CD14-positive monocyte (primary cell): ENCODE results near the gene KLHL25. TPM values are rescaled to one million over a fixed set of nuclear protein-coding genes. Genes with fewer than 3 reads are reported as not detected.

Experiments used
- DNase-seq, 3 donors: peaks; one replicate each; pipeline ENCODE4 v3.0.0-alpha.2; 2011 to 2022
- H2AFZ ChIP-seq: 2 replicates; pipeline ENCODE4 v1.6.0; 2012; ENCODE audit warnings: mild to moderate bottlenecking, low read depth, low read length, inconsistent platforms; ENCODE audit not compliant: insufficient read depth, poor library complexity, severe bottlenecking
- H3K27ac ChIP-seq, 2 donors: 1 replicate in 1 of 2; 2 replicates in 1 of 2; pipeline ENCODE4 v1.5.1; 2012 to 2013; ENCODE audit warnings: low read length in 2 of 2, control low read depth in 1 of 2, inconsistent platforms in 1 of 2, low read depth in 1 of 2, mild to moderate bottlenecking in 1 of 2
- H3K27me3 ChIP-seq, 2 donors: one replicate each; pipeline versions ENCODE4 v1.6.0 to v1.6.1; 2011 to 2013; ENCODE audit warnings: low read length in 2 of 2; ENCODE audit not compliant: control insufficient read depth in 2 of 2, insufficient read depth in 2 of 2
- H3K36me3 ChIP-seq, 2 donors: replicated peaks in 1 of 2; 1 replicate in 1 of 2; 2 replicates in 1 of 2; pipeline versions ENCODE4 v1.5.1 to v1.6.1; 2012 to 2013; ENCODE audit warnings: low read length in 2 of 2, control low read depth in 1 of 2, inconsistent platforms in 1 of 2, mild to moderate bottlenecking in 1 of 2; ENCODE audit not compliant: insufficient read depth in 2 of 2, control insufficient read depth in 1 of 2
- H3K4me1 ChIP-seq, 2 donors: 1 replicate in 1 of 2; 2 replicates in 1 of 2; pipeline versions ENCODE4 v1.5.1 to v1.6.1; 2012 to 2013; ENCODE audit warnings: low read length in 2 of 2, control low read depth in 1 of 2, inconsistent platforms in 1 of 2, mild to moderate bottlenecking in 1 of 2, moderate library complexity in 1 of 2; ENCODE audit not compliant: insufficient read depth in 2 of 2, control insufficient read depth in 1 of 2
- H3K4me2 ChIP-seq: replicated peaks from 2 replicates; pipeline ENCODE3; 2012; ENCODE audit warnings: low read length, moderate library complexity, mild to moderate bottlenecking; ENCODE audit not compliant: poor library complexity, severe bottlenecking; ENCODE audit errors: extremely low read depth
- H3K4me3 ChIP-seq, 3 experiments: fragments of 200-600 bp in 1 of 3; sonication (generic) in 1 of 3; replicated peaks in 1 of 3; 1 replicate in 2 of 3; 2 replicates in 1 of 3; pipeline ENCODE4 v1.5.1; 2011 to 2013; ENCODE audit warnings: low read length in 3 of 3, mild to moderate bottlenecking in 3 of 3, control low read depth in 2 of 3, low read depth in 2 of 3, inconsistent platforms in 1 of 3, moderate library complexity in 1 of 3
- H3K79me2 ChIP-seq: 2 replicates; pipeline ENCODE4 v1.6.0; 2012; ENCODE audit warnings: mild to moderate bottlenecking, control low read depth, inconsistent platforms, low read length, moderate library complexity; ENCODE audit not compliant: insufficient read depth
- H3K9ac ChIP-seq: 2 replicates; pipeline ENCODE4 v1.6.0; 2017; ENCODE audit warnings: low read length, mild to moderate bottlenecking; ENCODE audit not compliant: insufficient read depth, poor library complexity, severe bottlenecking
- H3K9me3 ChIP-seq, 2 donors: replicated peaks in 1 of 2; 1 replicate in 1 of 2; 2 replicates in 1 of 2; pipeline versions ENCODE4 v1.5.1 to v1.6.1; 2012 to 2013; ENCODE audit warnings: low read length in 2 of 2, control low read depth in 1 of 2; ENCODE audit not compliant: control insufficient read depth in 1 of 2, insufficient read depth in 1 of 2
- H4K20me1 ChIP-seq: 2 replicates; pipeline ENCODE4 v1.6.0; 2012; ENCODE audit warnings: mild to moderate bottlenecking, low read length, control low read depth, moderate library complexity; ENCODE audit not compliant: insufficient read depth
- H3K27ac Mint-ChIP-seq, 7 donors: one replicate each; pipeline ENCODE4 v1.8.0; 2020; ENCODE audit warnings: mild to moderate bottlenecking in 7 of 7, mixed read lengths in 7 of 7, moderate library complexity in 6 of 7, inconsistent platforms in 2 of 7
- H3K27me3 Mint-ChIP-seq, 3 donors: one replicate each; pipeline ENCODE4 v1.8.0; 2021 to 2022; ENCODE audit warnings: low read depth in 3 of 3, mild to moderate bottlenecking in 3 of 3, mixed read lengths in 3 of 3, moderate library complexity in 3 of 3, inconsistent platforms in 1 of 3
- H3K36me3 Mint-ChIP-seq, 2 donors: one replicate each; pipeline ENCODE4 v1.8.0; 2020; ENCODE audit warnings: mixed read lengths in 2 of 2, inconsistent platforms in 1 of 2, mild to moderate bottlenecking in 1 of 2
- H3K4me1 Mint-ChIP-seq: one replicate; pipeline ENCODE4 v1.8.0; 2020; ENCODE audit warnings: mild to moderate bottlenecking, mixed read lengths
- H3K4me3 Mint-ChIP-seq, 2 donors: one replicate each; pipeline ENCODE4 v1.8.0; 2020; ENCODE audit warnings: mild to moderate bottlenecking in 2 of 2, mixed read lengths in 2 of 2, moderate library complexity in 1 of 2
- H3K9me3 Mint-ChIP-seq, 7 donors: one replicate each; pipeline ENCODE4 v1.8.0; 2020 to 2022; ENCODE audit warnings: mixed read lengths in 7 of 7, mild to moderate bottlenecking in 6 of 7, moderate library complexity in 6 of 7, inconsistent platforms in 2 of 7
- CTCF ChIP-seq: fragments of 200-600 bp; IDR thresholded peaks from one replicate; pipeline ENCODE4 v1.8.0; 2022; ENCODE audit warnings: antibody characterized with exemption, mild to moderate bottlenecking
- WGBS: methylation state at CpG from one replicate; pipeline ENCODE4 v1.1.5; 2013; ENCODE audit warnings: missing lambda C conversion rate; ENCODE audit not compliant: insufficient coverage; 5-methylcytosine and 5-hydroxymethylcytosine counted together
- intact Hi-C, 2 donors: fragments of 100-400 bp; cut with micrococcal nuclease; formaldehyde crosslinking; loops; one replicate each; pipeline versions ENCODE4 v1.15.0 to v1.15.1; 2023
- polyA plus RNA-seq, 3 donors: library from polyadenylated mRNA; depleted of rRNA in 1 of 3; unstranded in 2 of 3; stranded (reverse) in 1 of 3; fragments of 300-500 nt in 2 of 3; fragments of >200 nt in 1 of 3; fragmentation: Illumina TruSeq in 2 of 3; gene quantifications; 1 replicate in 2 of 3; 2 replicates in 1 of 3; pipeline ENCODE4 v1.2.3, GENCODE V29; 2012 to 2021

Gene KLHL25
- polyA plus RNA-seq, 3 donors, result 0.27 to 0.60 (median 0.40) TPM

DNA sequence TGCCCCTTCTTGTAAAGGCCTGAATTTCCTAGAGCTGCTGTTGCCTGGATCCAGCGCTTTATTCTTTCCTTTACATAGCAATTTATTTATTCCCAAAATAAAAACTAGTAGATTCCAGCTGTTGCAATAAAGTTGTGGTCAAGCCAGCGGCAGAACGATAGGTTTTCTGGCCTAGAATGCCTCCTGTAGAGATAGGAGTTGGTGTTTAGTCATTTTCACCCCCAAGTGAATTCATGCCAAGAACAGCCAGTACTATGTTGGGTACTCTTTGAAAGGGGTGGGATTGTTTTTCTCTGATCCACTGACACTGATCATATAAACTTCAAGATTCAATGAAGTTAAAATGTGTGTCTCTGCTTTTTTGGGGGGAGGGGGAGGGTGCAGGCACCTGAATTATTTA is 69.7 kb downstream of the KLHL25 start:
- Mint-ChIP-seq H3K9me3 (no peaks in the 10 kb centered on the region), H3K27ac (peak overlapping the region in 2 of 7 donors; percentile 55 to 82), H3K4me3 (no peak overlapping the region), H3K36me3 (peaks cover 88 to 99% of the 10 kb centered on the region in 2 donors), H3K4me1 (no peaks in the 10 kb centered on the region), H3K27me3 (no peaks in the 10 kb centered on the region)
- Histone ChIP-seq H3K27me3 (no peaks in the 10 kb centered on the region), H2AFZ (no peak overlapping the region), H3K79me2 (no peaks in the 10 kb centered on the region), H3K9me3 (no peaks in the 10 kb centered on the region), H3K4me2 (no peak overlapping the region), H4K20me1 (peaks cover 100% of the 10 kb centered on the region), H3K36me3 (peaks cover 98 to 100% of the 10 kb centered on the region in 2 donors), H3K27ac (peak overlapping the region in 1 of 2 donors; percentile 38), H3K9ac (no peak overlapping the region), H3K4me1 (no peaks in the 10 kb centered on the region), H3K4me3 (no peak overlapping the region)
- intact Hi-C loops, result no loop called here
- no peak for DNase-seq
- no CpG with 5 or more reads among the region's 3 CpGs for WGBS
- no peak for TF ChIP-seq CTCF

DNA sequence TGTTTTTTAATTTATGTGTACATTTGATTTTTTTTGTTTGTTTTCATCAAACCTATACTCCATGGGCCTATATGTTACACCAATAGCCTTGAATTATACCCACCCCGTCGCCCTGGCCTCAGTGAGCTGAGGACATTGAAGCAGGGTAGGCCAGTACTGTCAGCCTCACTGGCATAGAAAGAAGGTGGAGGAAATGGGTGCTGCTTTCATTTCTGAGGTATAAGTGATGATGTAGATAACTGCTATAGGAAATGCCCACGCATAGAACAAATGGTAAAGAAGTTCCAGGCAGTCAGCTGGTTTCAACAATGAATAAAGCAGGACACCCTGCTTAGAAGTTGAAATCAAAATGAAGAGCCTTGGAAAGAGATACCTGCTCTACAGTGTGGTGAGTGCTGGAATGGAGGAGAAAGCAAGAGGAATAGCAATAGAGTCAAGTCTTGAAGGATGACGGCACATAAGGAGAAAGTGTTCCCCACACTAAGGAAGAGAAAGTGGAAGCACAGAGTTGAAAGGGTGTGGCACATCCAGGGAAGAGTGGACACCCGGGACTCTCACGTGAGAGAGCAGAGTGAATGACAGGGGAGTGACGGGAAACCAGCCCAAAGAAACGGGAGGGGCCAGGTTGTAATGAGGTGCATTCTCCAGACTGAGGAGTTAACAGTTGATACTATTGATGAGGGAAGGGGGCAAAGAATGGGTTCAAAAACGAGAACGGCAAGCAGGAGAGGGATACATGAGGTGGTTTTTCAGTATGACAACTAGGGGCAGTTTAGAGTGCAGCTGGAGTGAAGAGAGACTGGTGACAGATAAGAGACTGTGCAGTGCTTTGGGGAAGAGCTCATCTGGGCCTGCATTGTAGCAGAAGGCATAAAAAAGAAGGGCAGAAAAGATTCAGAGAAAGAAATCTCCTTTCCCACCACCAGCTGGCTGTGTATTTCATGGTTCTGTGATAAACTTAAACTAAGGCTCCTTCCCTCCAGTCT is 70.5 kb downstream of the KLHL25 start:
- no peaks in the 10 kb centered on the region for H3K9me3 Mint-ChIP-seq
- Histone ChIP-seq H3K27me3 (no peaks in the 10 kb centered on the region), H3K79me2 (no peaks in the 10 kb centered on the region), H3K27ac (peak overlapping the region in 1 of 2 donors; percentile 38), H3K4me1 (no peaks in the 10 kb centered on the region), H4K20me1 (peaks cover 100% of the 10 kb centered on the region), H2AFZ (no peak overlapping the region), H3K4me3 (no peak overlapping the region), H3K9ac (no peak overlapping the region), H3K4me2 (no peak overlapping the region), H3K36me3 (peaks cover 99 to 100% of the 10 kb centered on the region in 2 donors), H3K9me3 (no peaks in the 10 kb centered on the region)
- H3K4me3 Mint-ChIP-seq, result no peak overlapping the region
- DNase-seq, result no peak
- WGBS, result 82% methylated on average over 8 of the region's 10 CpGs
- H3K36me3 Mint-ChIP-seq, result peaks cover 88 to 99% of the 10 kb centered on the region in 2 donors
- H3K4me1 Mint-ChIP-seq, result no peaks in the 10 kb centered on the region
- no peaks in the 10 kb centered on the region for H3K27me3 Mint-ChIP-seq
- no peak for TF ChIP-seq CTCF
- H3K27ac Mint-ChIP-seq, result peak overlapping the region; percentile 15 to 82 (median 55)
- intact Hi-C loops, result no loop called here
